B cell (primary cell): ENCODE results near the gene VAPB. TPM values are rescaled to one million over a fixed set of nuclear protein-coding genes. Genes with fewer than 3 reads are reported as not detected.

Source experiments
- ATAC-seq: fragments of 200-7000 bp; cut with Tn5 transposase; one replicate; pipeline ENCODE4 v1.10.0; 2021; ENCODE audit warnings: low read depth, mild to moderate bottlenecking, moderate number of reproducible peaks, moderate library complexity
- CTCF ChIA-PET: fragments of 350-600 bp; sonication (Branson Sonifier 250); formaldehyde crosslinking; loops from one replicate; lab custom pipeline; 2021; ENCODE audit warnings: antibody characterized with exemption, inconsistent platforms; lab: Charles Lee
- POLR2A ChIA-PET: fragments of 350-600 bp; sonication (Branson Sonifier 250); formaldehyde crosslinking; loops from one replicate; lab custom pipeline; 2021; ENCODE audit warnings: antibody characterized with exemption; lab: Charles Lee
- DNase-seq: peaks from one replicate; pipeline ENCODE4 v3.0.0; 2013
- H2AFZ ChIP-seq: 2 replicates; pipeline ENCODE4 v1.6.1; 2012; ENCODE audit warnings: mild to moderate bottlenecking, low read depth, low read length; ENCODE audit not compliant: insufficient read depth, poor library complexity, severe bottlenecking
- H3K27ac ChIP-seq, 2 donors: 1 replicate in 1 of 2; 2 replicates in 1 of 2; pipeline ENCODE4 v1.5.1; 2012 to 2013; ENCODE audit warnings: low read length in 2 of 2, mild to moderate bottlenecking in 2 of 2, moderate library complexity in 1 of 2
- H3K27me3 ChIP-seq, 4 experiments: fragments of 200-600 bp in 1 of 4; sonication (generic) in 1 of 4; replicated peaks in 1 of 4; 1 replicate in 2 of 4; 2 replicates in 2 of 4; pipeline versions ENCODE4 v1.6.1 to v1.7.0; 2013 to 2016; ENCODE audit warnings: low read length in 3 of 4, mild to moderate bottlenecking in 2 of 4, mixed read lengths in 1 of 4, moderate library complexity in 1 of 4; ENCODE audit not compliant: insufficient read depth in 4 of 4, control insufficient read depth in 3 of 4; ENCODE audit errors: control extremely low read depth in 1 of 4
- H3K36me3 ChIP-seq, 2 experiments: replicated peaks in 1 of 2; 1 replicate in 1 of 2; 2 replicates in 1 of 2; pipeline versions ENCODE4 v1.6.1 to v1.7.1; 2013; ENCODE audit warnings: low read length in 1 of 2; ENCODE audit not compliant: insufficient read depth in 2 of 2, control insufficient read depth in 1 of 2; ENCODE audit errors: control extremely low read depth in 1 of 2, extremely low read depth in 1 of 2
- H3K4me1 ChIP-seq, 2 donors: fragments of 200-600 bp in 1 of 2; sonication (generic) in 1 of 2; 1 replicate in 1 of 2; 2 replicates in 1 of 2; pipeline versions ENCODE4 v1.5.1 to v1.6.1; 2013 to 2017; ENCODE audit warnings: low read length in 2 of 2; ENCODE audit not compliant: control insufficient read depth in 2 of 2, insufficient read depth in 2 of 2
- H3K4me2 ChIP-seq: replicated peaks from 2 replicates; pipeline ENCODE3; 2012; ENCODE audit warnings: mild to moderate bottlenecking, low read depth, low read length; ENCODE audit not compliant: poor library complexity, severe bottlenecking
- H3K4me3 ChIP-seq, 5 experiments: fragments of 200-600 bp in 1 of 5; sonication (generic) in 1 of 5; 1 replicate in 3 of 5; 2 replicates in 2 of 5; pipeline versions ENCODE4 v1.5.1 to v1.7.0; 2011 to 2016; ENCODE audit warnings: low read length in 4 of 5, mild to moderate bottlenecking in 4 of 5, low read depth in 2 of 5, control low read depth in 1 of 5, moderate library complexity in 1 of 5; ENCODE audit not compliant: insufficient read depth in 1 of 5; ENCODE audit errors: control extremely low read depth in 1 of 5, extremely low read depth in 1 of 5
- H3K79me2 ChIP-seq: fragments of 200-600 bp; sonication (generic); one replicate; pipeline ENCODE4 v1.6.0; 2016; ENCODE audit warnings: low read length; ENCODE audit not compliant: control insufficient read depth, insufficient read depth
- H3K9ac ChIP-seq: fragments of 200-600 bp; sonication (generic); 2 replicates; pipeline ENCODE4 v1.6.1; 2017; ENCODE audit warnings: mild to moderate bottlenecking, low read length, moderate library complexity
- H3K9me3 ChIP-seq, 3 donors: one replicate each; pipeline versions ENCODE4 v1.6.1 to v1.7.1; 2013; ENCODE audit warnings: low read length in 2 of 3; ENCODE audit not compliant: control insufficient read depth in 2 of 3, insufficient read depth in 1 of 3; ENCODE audit errors: control extremely low read depth in 1 of 3
- H4K20me1 ChIP-seq: 2 replicates; pipeline ENCODE4 v1.6.0; 2012; ENCODE audit warnings: mild to moderate bottlenecking, low read length; ENCODE audit not compliant: insufficient read depth, control insufficient read depth, poor library complexity, severe bottlenecking
- H3K27ac Mint-ChIP-seq: one replicate; pipeline ENCODE4 v1.8.0; 2021; ENCODE audit warnings: mixed read lengths
- H3K27me3 Mint-ChIP-seq: one replicate; pipeline ENCODE4 v1.8.0; 2021; ENCODE audit warnings: mixed read lengths
- H3K4me1 Mint-ChIP-seq: one replicate; pipeline ENCODE4 v1.8.0; 2021; ENCODE audit warnings: mixed read lengths
- H3K4me3 Mint-ChIP-seq: one replicate; pipeline ENCODE4 v1.8.0; 2021; ENCODE audit warnings: mixed read lengths
- H3K9me3 Mint-ChIP-seq: one replicate; pipeline ENCODE4 v1.8.0; 2022; ENCODE audit warnings: mixed read lengths; ENCODE audit not compliant: insufficient read depth
- CTCF ChIP-seq: fragments of 200-600 bp; IDR thresholded peaks from one replicate; pipeline ENCODE4 v1.8.0; 2022; ENCODE audit warnings: antibody characterized with exemption, mild to moderate bottlenecking
- EZH2 ChIP-seq: IDR thresholded peaks from 2 replicates; pipeline ENCODE4 v1.6.1; 2012; ENCODE audit warnings: borderline replicate concordance, low read depth, mild to moderate bottlenecking, moderate library complexity, low read length; ENCODE audit not compliant: insufficient read depth, poor library complexity, severe bottlenecking
- WGBS: methylation state at CpG from one replicate; pipeline ENCODE4 v1.1.5; 2013; ENCODE audit warnings: missing lambda C conversion rate; ENCODE audit not compliant: insufficient coverage; 5-methylcytosine and 5-hydroxymethylcytosine counted together
- intact Hi-C: fragments of 100-400 bp; cut with micrococcal nuclease; formaldehyde crosslinking; loops from one replicate; pipeline ENCODE4 v1.10.0; 2022
- polyA plus RNA-seq: library from polyadenylated mRNA; depleted of rRNA; stranded (reverse); fragments of >200 nt; gene quantifications from 2 replicates; pipeline ENCODE4 v1.2.3, GENCODE V29; 2012
- total RNA-seq, 2 donors: library from RNA; stranded (reverse); fragments of 120-200 nt in 1 of 2; gene quantifications; 1 replicate in 1 of 2; 2 replicates in 1 of 2; pipeline versions ENCODE4 v1.2.3 to v1.2.4, GENCODE V29; 2013 to 2022

VAPB gene
- total and polyA plus RNA-seq, 2 donors (not counting 1 experiment from before 2014, with no cell fraction given): 19.5 to 26.4 TPM

GRCh38 chr20:58389324-58389967 lies 417 bp downstream of the VAPB start:
- Mint-ChIP-seq H3K4me3 (peak overlapping the region; percentile 95), H3K27me3 (no peaks in the 10 kb centered on the region), H3K4me1 (peaks cover 40% of the 10 kb centered on the region), H3K9me3 (no peaks in the 10 kb centered on the region), H3K27ac (peak overlapping the region; percentile 94)
- DNase-seq (no peak), ATAC-seq (peak; percentile 13)
- H4K20me1 ChIP-seq: peaks cover 30% of the 10 kb centered on the region
- H3K4me3 ChIP-seq: peak overlapping the region; percentile 48 to 86 (median 75)
- POLR2A ChIA-PET: interaction anchor here (0.5 to 1.1 kb wide), 8 partner anchors 16 to 991 kb away, joined by 3 to 11 read pairs (median 5); partner anchors contain the start of gene STX16
- peak overlapping the region; percentile 84 for H3K4me2 ChIP-seq
- peak overlapping the region; percentile 77 for H2AFZ ChIP-seq
- intact Hi-C loops: loop anchor here (1.0 to 5.0 kb wide), 3 partner anchors 83 to 261 kb away; no protein-coding TSS in a partner anchor
- CTCF ChIA-PET: interaction anchor here (0.7 to 1.4 kb wide), 8 partner anchors 18 to 1043 kb away, joined by 3 to 6 read pairs (median 4); partner anchors contain the start of gene STX16
- H3K9me3 ChIP-seq: no peaks in the 10 kb centered on the region
- peaks cover 53% of the 10 kb centered on the region for H3K79me2 ChIP-seq
- WGBS: under 1% methylated on average over 54 of the region's 56 CpGs
- TF ChIP-seq EZH2: no peak
- TF ChIP-seq CTCF: no peak
- H3K27ac ChIP-seq: peak overlapping the region; percentile 97 to 99
- H3K27me3 ChIP-seq: peaks cover 0 to 3% (median 0%) of the 10 kb centered on the region in 4 experiments
- peaks cover 0 to 6% of the 10 kb centered on the region in 2 experiments for H3K36me3 ChIP-seq
- peaks cover 18 to 21% of the 10 kb centered on the region in 2 donors for H3K4me1 ChIP-seq
- H3K9ac ChIP-seq: peak overlapping the region; percentile 86
